ENCODE results near the gene ANKRD65. TPM values are rescaled to one million over a fixed set of nuclear protein-coding genes. Genes with fewer than 3 reads are reported as not detected.
"Not testable (repeated sequence)": the region's sequence is repeated elsewhere in the genome, so short reads cannot be mapped to it uniquely, and the experiment has no call there.

The ANKRD65 gene
- total RNA-seq, 1 donor from 2014 or later: 22.3 TPM

- intact Hi-C loops (cut with DNase I): no loop called here
- no peak for ATAC-seq
- Histone ChIP-seq H3K36me3 (no peaks in the 10 kb centered on the region), H3K9me3 (peaks cover 3% of the 10 kb centered on the region), H3K27ac (no peak overlapping the region), H3K4me1 (peaks cover 22% of the 10 kb centered on the region), H3K27me3 (ENCODE audit: low read depth) (no peaks in the 10 kb centered on the region), H3K4me3 (no peak overlapping the region)
- no peak for TF ChIP-seq CTCF (IDR thresholded peaks at IDR 0.05)
- DNase-seq: no peak
Measured at GRCh38 chr1:1411626-1412025, 9.4 kb downstream of the ANKRD65 start.

- H3K36me3 ChIP-seq; ATAC-seq; intact Hi-C loops (cut with DNase I); H3K4me3 ChIP-seq; H3K27me3 ChIP-seq (ENCODE audit: low read depth); H3K27ac ChIP-seq; DNase-seq; H3K9me3 ChIP-seq: not testable (repeated sequence)
- H3K4me1 ChIP-seq: peaks cover 36% of the 10 kb centered on the region
Measured at GRCh38 chr1:1410238-1410637, 10.8 kb downstream of the ANKRD65 start.

DNA sequence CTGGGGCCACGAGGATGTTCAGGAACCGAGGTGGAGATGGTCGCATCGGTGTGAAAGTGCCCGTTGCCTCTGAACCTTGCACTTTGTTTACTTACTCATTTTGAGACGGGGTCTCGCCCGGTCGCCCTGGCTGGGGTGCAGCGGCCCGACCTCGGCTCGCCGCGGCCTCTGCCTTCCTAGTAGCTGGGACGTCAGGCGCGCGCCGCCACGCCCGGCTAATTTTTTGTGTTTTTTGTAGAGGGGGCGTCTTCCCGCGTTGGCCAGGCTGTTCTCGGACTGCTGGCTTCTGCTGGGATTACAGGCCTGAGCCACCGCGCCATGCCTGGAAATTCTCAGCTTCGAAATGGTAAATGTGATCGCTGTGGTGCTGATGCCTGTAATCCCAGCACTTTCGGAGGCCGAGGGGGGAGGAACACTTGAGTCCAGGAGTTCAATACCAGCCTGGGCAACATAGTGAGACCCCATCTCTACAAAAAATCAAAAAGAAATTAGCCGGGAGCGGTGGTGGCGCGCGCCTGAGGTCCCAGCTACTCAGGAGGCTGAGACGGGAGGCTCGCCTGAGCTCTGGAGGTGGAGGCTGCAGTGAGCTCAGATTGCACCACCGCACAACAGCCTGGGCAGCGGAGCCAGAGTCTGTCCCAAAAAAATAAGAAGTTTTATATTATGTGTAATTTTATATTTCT is 13.3 kb downstream of the ANKRD65 start:
- Histone ChIP-seq H3K36me3 (peaks cover 34% of the 10 kb centered on the region), H3K4me1 (peaks cover 40% of the 10 kb centered on the region), H3K9me3 (peaks cover 3% of the 10 kb centered on the region), H3K4me3 (peak overlapping the region; percentile 86), H3K27ac (peak overlapping the region; percentile 92), H3K27me3 (ENCODE audit: low read depth) (no peaks in the 10 kb centered on the region)
- intact Hi-C loops (cut with DNase I): no loop called here
- DNase-seq: no peak
- TF ChIP-seq CTCF (IDR thresholded peaks at IDR 0.05): no peak
- peak; percentile 25 to 31 for ATAC-seq

DNA sequence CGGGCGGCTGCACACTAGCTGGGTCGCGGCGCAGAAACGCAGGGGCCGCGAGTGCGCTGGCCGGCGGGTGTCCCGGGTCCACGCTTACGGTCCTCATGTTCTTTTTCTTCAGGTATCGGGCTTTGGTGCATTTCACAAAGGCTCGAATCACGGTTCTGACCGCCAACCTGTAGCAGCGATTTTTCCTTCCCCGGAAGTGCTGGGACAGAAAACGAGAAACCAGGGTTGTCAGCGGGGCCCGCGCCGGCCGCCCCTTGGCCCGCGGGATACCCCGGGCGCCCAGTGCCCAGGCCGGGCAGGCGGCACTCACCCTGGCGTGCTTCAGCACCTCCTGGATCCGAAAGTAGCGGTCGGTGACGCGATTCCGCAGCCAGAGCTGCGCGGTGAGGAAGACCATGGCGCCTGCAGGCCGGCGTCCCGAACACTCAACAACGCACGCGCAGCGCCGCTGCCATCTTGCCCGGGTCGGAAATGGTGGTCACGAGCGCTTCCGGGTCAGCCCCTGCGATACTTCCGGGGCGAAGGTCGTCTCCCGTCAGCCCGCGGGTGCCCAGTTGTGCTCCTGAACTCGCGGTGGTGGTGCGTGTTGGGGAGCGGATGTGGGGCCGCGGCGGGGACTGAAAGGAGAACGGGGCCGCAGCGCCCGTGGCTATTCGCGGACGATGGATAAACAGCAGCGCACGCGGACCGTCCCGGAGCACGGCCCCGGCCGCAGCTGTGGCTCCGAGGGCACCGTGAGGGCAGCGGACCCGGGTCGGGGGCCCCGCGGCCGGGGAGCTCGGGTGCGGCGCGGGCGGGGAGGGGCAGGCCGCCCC is 14.0 kb downstream of the ANKRD65 start, which contains the start of gene MRPL20:
MRPL20 (minus strand) TSS at position 473 of the 815 bp plus-strand sequence; CDS start at position 397, 76 bp downstream.
- Histone ChIP-seq H3K9me3 (no peaks in the 10 kb centered on the region), H3K27me3 (ENCODE audit: low read depth) (no peaks in the 10 kb centered on the region), H3K36me3 (peaks cover 42% of the 10 kb centered on the region), H3K4me3 (peak within 1 kb of the TSS; percentile 86), H3K4me1 (peaks cover 40% of the 10 kb centered on the region), H3K27ac (peak within 1 kb of the TSS; percentile 92)
- DNase-seq: peak; percentile 97
- TF ChIP-seq CTCF (IDR thresholded peaks at IDR 0.05): no peak
- ATAC-seq: peak; percentile 97 to 99
- intact Hi-C loops (cut with DNase I): no loop called here

- DNase-seq: no peak
- no peak for TF ChIP-seq CTCF (IDR thresholded peaks at IDR 0.05)
- Histone ChIP-seq H3K4me1 (peaks cover 40% of the 10 kb centered on the region), H3K27ac (peak overlapping the region; percentile 92), H3K36me3 (peaks cover 49% of the 10 kb centered on the region), H3K4me3 (peak overlapping the region; percentile 86), H3K27me3 (ENCODE audit: low read depth) (no peaks in the 10 kb centered on the region), H3K9me3 (no peaks in the 10 kb centered on the region)
- intact Hi-C loops (cut with DNase I): no loop called here
- ATAC-seq: peak; percentile 2 to 3
Measured at GRCh38 chr1:1406101-1406820, 14.8 kb downstream of the ANKRD65 start.
